Thoracic aorta (tissue), 2 donors: Measurements from ENCODE around the gene SLC26A8. TPM values are rescaled to one million over a fixed set of nuclear protein-coding genes. Genes with fewer than 3 reads are reported as not detected.

Experiments used
- ATAC-seq: fragments of 150-250 bp; one replicate; pipeline ENCODE4 v1.8.0; 2017; ENCODE audit warnings: low read depth; ENCODE audit not compliant: insufficient number of reproducible peaks, low FRiP score
- DNase-seq: peaks from one replicate; pipeline ENCODE4 v3.0.0-alpha.2; 2020; ENCODE audit warnings: low spot score
- H3K27ac ChIP-seq, 2 donors: fragments of 200-600 bp; sonication (generic); 1 replicate in 1 of 2; 2 replicates in 1 of 2; pipeline ENCODE4 v1.5.1; 2016; ENCODE audit warnings: mild to moderate bottlenecking in 2 of 2, moderate library complexity in 2 of 2
- H3K27me3 ChIP-seq: fragments of 200-600 bp; sonication (generic); replicated peaks from 2 replicates; pipeline ENCODE4 v1.6.0; 2016; ENCODE audit warnings: mild to moderate bottlenecking; ENCODE audit not compliant: insufficient read depth
- H3K36me3 ChIP-seq: fragments of 200-600 bp; sonication (generic); one replicate; pipeline ENCODE4 v1.5.1; 2016
- H3K4me1 ChIP-seq, 2 donors: fragments of 200-600 bp; sonication (generic); 1 replicate in 1 of 2; 2 replicates in 1 of 2; pipeline versions ENCODE4 v1.5.1 to v1.6.0; 2016; ENCODE audit warnings: low read depth in 2 of 2, mild to moderate bottlenecking in 1 of 2; ENCODE audit not compliant: control insufficient read depth in 1 of 2
- H3K4me3 ChIP-seq: fragments of 200-600 bp; sonication (generic); 2 replicates; pipeline ENCODE4 v1.5.1; 2016; ENCODE audit warnings: mild to moderate bottlenecking
- H3K9me3 ChIP-seq: fragments of 200-600 bp; sonication (generic); 2 replicates; pipeline ENCODE4 v1.5.1; 2016
- CTCF ChIP-seq: fragments of 200-600 bp; sonication (generic); IDR thresholded peaks from one replicate; pipeline ENCODE4 v1.5.1; 2019; ENCODE audit warnings: antibody characterized with exemption
- total RNA-seq, 2 donors: library from RNA; depleted of rRNA; stranded (reverse); fragments of >200 nt; gene quantifications; one replicate each; pipeline versions ENCODE4 v1.1.0 to v1.2.3, GENCODE V29; 2016

The SLC26A8 gene
- total RNA-seq, 2 donors from 2014 or later = 0.28 TPM; not detected in 1

- H3K36me3 ChIP-seq = no peaks in the 10 kb centered on the region
- peaks cover 1 to 2% of the 10 kb centered on the region in 2 donors for H3K4me1 ChIP-seq
- no peaks in the 10 kb centered on the region for H3K9me3 ChIP-seq
- no peak for ATAC-seq
- DNase-seq = no peak
- no peak overlapping the region for H3K4me3 ChIP-seq
- TF ChIP-seq CTCF = no peak
- H3K27ac ChIP-seq = no peak overlapping the region
- no peaks in the 10 kb centered on the region for H3K27me3 ChIP-seq
Measured at GRCh38 chr6:35926509-35927215, 97.8 kb downstream of the SLC26A8 start.

GRCh38 chr6:35925961-35926360 lies 98.5 kb downstream of the SLC26A8 start:
- ATAC-seq = no peak
- DNase-seq = no peak

DNA sequence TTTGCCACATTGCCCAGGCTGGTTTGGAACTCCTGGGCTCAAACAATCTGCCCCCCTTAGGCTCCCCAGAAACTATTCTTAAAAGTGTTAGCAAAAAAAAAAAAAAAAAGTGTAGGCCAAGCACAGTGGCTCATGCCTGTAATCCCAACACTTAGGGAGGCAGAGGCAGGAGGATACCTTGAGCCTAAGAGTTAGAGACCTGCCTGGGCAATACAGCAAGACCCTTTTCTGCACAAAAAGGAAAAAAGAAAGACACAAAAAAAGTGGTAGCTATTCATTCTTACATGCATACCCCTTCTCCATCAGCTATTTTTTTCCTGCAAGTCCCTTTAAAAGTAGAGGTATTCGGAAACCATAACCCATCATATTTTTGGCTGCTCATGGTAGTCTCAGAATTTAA lies 100.3 kb downstream of the SLC26A8 start:
- ATAC-seq = no peak

More at GRCh38 chr6:35925961-35926360, 98.5 kb downstream of the SLC26A8 start:
- H3K27me3 ChIP-seq = no peaks in the 10 kb centered on the region
- no peaks in the 10 kb centered on the region for H3K36me3 ChIP-seq
- no peak overlapping the region for H3K4me3 ChIP-seq
- no peak for TF ChIP-seq CTCF
- peaks cover 3 to 8% of the 10 kb centered on the region in 2 donors for H3K4me1 ChIP-seq
- H3K27ac ChIP-seq = no peak overlapping the region
- H3K9me3 ChIP-seq = no peaks in the 10 kb centered on the region

DNA sequence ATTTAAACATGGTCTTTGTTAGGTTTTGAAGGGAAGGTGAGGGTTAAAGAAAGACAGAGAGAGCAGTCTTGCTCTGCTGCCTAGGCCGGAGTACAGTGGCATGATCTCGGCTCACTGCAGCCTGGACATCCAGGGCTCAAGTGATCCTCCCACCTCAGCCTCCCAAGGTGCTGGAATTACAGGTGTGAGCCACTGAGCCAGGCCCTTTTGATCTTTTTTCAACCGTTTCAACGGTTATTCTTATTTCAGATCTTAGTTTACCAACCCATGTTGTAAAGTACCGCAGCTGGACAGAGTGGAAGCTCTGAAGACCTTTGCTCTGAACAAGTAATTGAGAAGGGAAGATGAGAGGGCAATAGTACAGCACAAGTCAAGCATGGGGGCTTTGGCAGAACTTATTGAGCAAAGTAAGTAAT lies 102.3 kb downstream of the SLC26A8 start:
- ATAC-seq (no peak), DNase-seq (no peak)
- H3K9me3 ChIP-seq = no peaks in the 10 kb centered on the region
- H3K4me1 ChIP-seq = peaks cover 9 to 30% of the 10 kb centered on the region in 2 donors
- H3K27ac ChIP-seq = no peak overlapping the region
- no peak for TF ChIP-seq CTCF
- H3K36me3 ChIP-seq = no peaks in the 10 kb centered on the region
- no peak overlapping the region for H3K4me3 ChIP-seq
- H3K27me3 ChIP-seq = no peaks in the 10 kb centered on the region

More for the DNA sequence above, 100.3 kb downstream of the SLC26A8 start:
- peaks cover 5 to 14% of the 10 kb centered on the region in 2 donors for H3K4me1 ChIP-seq
- DNase-seq = no peak
- H3K27ac ChIP-seq = no peak overlapping the region
- H3K27me3 ChIP-seq = no peaks in the 10 kb centered on the region
- TF ChIP-seq CTCF = no peak
- no peaks in the 10 kb centered on the region for H3K36me3 ChIP-seq
- no peaks in the 10 kb centered on the region for H3K9me3 ChIP-seq
- H3K4me3 ChIP-seq = no peak overlapping the region

DNA sequence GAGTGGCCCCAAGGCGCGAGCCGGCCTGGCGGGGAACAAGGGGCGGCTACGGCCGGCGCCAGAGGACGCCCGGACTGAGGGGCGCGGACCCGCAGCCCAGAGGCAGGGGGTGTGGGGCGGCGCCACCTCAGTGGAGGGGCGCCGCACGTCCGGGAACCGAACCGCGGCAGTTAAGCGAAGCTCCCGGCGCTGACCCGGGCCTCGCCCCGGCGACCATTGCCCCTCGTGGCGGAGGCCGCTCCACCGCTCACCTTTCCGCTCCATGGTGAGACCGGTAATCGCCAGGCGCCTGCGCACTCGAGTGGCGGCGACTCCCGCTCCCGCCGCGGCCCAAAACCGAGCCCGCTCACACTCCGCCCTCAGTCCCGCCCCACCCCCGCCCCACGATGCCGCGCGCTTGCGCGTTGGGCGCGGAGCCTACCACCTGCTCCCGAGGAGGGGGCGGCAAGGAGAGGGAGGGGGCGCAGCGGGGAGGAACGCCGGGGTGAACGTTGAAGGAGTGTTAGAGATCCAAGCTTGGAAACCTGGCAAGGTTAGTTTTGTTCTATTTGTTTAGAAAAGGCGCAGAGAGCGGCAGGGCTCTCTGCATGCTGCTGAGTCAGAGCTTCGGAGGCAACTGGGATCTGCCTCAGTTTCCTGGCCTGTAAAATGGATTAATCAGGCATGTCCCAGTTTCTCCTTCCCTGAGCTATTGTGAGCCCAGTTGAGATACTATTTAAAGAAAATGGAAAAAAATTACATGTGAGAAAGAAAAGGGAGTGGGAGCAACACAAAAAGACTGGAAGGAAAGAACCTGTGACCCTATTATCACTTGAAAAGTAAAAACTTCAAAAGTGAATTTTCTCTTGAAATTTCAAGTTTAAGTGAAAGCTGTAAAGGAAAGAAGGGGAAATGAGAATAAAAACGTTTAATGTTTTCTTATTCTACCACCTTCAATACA lies 103.4 kb downstream of the SLC26A8 start, which contains the start of gene SRPK1:
Gene SRPK1 (minus strand): TSS at position 306 of the 940 bp plus-strand sequence. CDS start 42 bp downstream, at position 264.
- DNase-seq = peak; percentile 30
- no peaks in the 10 kb centered on the region for H3K27me3 ChIP-seq
- H3K4me3 ChIP-seq = peak within 1 kb of the TSS; percentile 98
- H3K9me3 ChIP-seq = no peaks in the 10 kb centered on the region
- peaks cover 9 to 30% of the 10 kb centered on the region in 2 donors for H3K4me1 ChIP-seq
- no peaks in the 10 kb centered on the region for H3K36me3 ChIP-seq
- peak within 1 kb of the TSS; percentile 14 to 53 for H3K27ac ChIP-seq
- no peak for ATAC-seq
- no peak for TF ChIP-seq CTCF
